Activated CD4-positive, CD25-positive, alpha-beta regulatory T cell (primary cell): ENCODE data around the gene SHISA5.
"Not testable (repeated sequence)": the region's sequence is repeated elsewhere in the genome, so short reads cannot be mapped to it uniquely, and the experiment has no call there.

Experiments
- DNase-seq, 4 experiments: peaks; one replicate each; lab custom pipeline; 2025; lab: John Stamatoyannopoulos, UW

The SHISA5 gene

DNA sequence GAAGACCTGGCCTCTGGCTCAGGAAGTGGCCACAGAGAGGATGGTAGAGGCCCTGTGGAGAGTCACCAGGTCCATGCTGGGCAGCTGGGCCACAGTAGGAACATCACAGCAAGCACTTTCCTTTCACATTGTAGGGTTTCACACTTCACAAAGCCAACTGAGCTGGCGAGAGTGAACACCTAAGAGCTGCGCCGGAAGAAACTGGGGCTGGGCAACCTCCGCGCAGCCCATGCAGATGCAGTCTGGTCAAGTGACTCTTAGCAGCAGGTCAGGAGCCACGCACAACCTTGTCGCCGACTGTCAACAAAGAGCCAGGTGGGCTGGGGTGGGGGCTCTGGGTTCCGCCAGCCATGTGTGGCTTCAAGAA lies 15.3 kb upstream of the SHISA5 start:
- DNase-seq: no peak

GRCh38 chr3:48518638-48519276 lies 14.8 kb upstream of the SHISA5 start:
- DNase-seq: no peak

GRCh38 chr3:48518069-48518468 lies 14.1 kb upstream of the SHISA5 start:
- DNase-seq: no peak

DNA sequence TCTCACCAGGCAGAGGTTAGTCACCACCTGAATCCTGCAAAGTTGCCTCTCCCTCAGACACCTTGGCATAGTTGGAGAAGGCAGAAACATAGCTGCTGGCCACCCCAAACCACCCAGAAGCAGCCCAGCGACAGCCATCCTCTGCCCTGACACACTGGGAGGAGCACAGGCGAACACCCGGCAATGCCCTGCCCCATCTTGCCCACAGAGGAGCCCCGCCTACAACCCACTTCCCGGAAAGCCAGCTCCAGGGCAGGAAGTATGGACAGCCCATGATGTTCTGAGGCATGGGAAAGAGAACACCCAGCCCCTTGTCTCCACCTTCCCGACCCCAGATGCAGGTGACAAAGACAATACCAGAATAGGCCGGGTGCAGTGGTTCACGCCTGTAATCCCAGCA lies 12.6 kb upstream of the SHISA5 start:
- no peak for DNase-seq

GRCh38 chr3:48514431-48515227 lies 10.7 kb upstream of the SHISA5 start:
- no peak for DNase-seq

DNA sequence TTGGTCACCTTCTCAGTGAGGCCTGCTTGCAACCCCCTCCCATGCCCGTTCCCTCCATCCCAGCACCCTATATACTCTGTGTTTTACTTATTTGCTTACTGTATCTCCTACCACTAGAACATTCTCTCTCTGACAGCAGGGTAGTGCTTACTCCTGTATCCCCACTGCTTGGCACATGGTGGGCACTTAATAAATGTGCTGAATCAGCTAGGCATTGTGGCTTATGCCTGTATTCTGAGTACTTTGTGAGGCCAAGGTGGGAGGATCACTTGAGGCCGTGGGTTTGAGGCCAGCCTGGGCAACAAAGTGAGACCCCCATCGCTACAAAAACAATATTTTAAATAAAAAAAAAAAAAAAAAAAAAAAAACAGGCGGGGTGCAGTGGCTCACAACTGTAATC lies 7.6 kb upstream of the SHISA5 start:
- DNase-seq: no peak

DNA sequence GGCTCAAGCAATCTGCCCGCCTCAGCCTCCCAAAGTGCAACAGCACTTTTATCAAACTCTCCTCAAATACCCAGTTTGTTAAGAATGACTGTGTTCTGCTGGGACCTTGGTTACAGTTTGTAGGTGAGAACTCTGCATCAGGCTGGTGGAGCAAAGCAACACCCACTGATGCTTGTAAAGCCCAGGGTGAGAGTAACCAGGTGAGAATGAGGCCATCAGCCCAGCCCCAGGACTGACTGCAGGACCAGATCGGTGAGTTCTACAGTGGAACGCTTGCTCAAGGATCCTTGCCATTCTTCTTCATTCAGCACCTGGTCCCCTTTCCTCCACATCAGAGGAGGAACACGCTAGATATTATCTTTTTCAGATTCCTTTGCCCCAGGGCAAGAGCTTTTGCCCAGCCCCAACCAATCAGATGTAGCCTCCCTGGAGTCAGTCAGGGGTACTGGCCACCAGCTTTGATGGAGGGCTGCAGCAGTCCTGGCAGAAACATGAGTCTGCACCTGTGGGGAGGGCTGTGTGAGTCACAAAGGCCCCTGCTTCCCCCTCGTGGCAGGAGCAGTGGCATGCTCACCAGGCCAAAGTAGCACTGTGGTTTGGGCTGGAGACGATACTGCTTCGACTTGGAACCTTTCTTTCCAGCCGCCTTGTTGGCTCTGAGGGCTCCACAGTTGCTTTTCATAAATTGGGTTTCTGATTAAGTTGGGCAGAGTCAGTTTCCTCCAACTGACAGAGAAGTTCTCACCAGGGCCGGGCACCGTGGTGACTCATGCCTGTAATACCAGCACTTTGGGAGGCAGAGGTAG lies 3.5 kb upstream of the SHISA5 start:
- peak; percentile 26 to 64 (median 46) for DNase-seq

DNA sequence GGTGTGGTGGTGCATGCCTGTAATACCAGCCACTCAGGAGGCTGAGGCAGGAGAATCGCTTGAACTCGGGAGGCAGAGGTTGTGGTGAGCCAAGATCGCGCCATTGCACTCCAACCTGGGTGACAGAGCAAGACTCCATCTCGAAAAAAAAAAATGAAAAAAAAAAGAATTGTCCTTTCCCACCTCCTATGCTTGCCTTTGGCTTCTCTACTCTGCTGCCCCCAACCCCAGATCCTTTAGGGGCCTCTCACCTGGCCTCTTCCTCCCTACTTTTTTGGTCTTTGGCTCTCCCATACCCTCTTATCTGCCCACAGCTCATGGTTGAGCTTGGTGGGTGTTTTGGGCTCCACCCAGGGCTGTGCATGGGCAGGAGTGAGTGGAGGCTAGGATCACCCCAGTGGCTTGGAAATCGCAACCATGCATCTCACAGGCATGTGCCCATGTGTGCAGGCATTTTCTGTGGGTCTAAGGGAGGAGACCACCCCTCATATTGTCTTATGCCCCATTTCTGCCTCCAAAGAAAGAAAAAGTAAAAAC lies 2.1 kb upstream of the SHISA5 start:
- no peak for DNase-seq

- DNase-seq: no peak
Measured at GRCh38 chr3:48505146-48505545, 1.2 kb upstream of the SHISA5 start.

GRCh38 chr3:48503401-48504050 lies 448 bp downstream of the SHISA5 start:
- no peak for DNase-seq

GRCh38 chr3:48502728-48503168 lies 1.2 kb downstream of the SHISA5 start:
- DNase-seq: no peak

DNA sequence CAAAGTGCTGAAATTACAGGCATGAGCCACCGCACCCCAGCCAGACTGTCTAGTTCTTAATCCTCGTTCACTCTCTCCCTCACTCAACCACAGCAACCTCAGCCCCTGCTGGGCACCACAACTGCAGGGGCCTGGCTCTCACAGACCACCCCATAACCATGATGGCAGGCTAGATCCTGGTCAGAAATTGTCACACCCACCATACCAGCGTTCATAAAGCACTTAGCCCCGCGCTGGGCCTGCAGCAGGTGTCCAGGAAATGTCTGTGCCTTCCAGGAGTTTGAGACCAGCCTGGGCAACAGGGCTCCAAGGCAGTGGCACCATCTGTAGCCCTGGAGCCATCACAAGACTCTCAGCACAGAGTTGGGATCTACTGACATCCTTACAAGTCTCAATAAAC lies 1.9 kb downstream of the SHISA5 start:
- DNase-seq: no peak

GRCh38 chr3:48501196-48501595 lies 2.8 kb downstream of the SHISA5 start:
- DNase-seq: no peak

DNA sequence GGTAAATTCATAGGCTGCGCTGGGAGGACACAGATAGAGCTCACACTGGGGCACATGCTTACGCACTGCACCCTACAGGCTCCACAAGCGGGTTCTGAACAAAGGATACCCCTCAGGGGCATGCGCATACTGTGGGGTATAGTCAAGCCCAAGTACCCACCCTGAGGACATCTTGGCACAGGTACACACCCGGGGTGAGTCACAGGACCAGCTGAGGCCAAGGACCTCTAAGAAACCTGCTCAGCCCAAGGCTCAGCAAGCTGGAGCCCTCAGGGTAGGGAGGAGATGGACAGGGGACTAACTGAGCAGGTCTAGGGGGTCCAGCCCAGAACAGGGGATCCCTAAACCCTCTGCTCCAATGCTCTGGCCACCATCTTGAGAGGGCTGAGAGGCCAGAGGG lies 3.3 kb downstream of the SHISA5 start:
- DNase-seq: no peak

- no peak for DNase-seq
Measured at GRCh38 chr3:48493203-48493501, 10.8 kb downstream of the SHISA5 start.

DNA sequence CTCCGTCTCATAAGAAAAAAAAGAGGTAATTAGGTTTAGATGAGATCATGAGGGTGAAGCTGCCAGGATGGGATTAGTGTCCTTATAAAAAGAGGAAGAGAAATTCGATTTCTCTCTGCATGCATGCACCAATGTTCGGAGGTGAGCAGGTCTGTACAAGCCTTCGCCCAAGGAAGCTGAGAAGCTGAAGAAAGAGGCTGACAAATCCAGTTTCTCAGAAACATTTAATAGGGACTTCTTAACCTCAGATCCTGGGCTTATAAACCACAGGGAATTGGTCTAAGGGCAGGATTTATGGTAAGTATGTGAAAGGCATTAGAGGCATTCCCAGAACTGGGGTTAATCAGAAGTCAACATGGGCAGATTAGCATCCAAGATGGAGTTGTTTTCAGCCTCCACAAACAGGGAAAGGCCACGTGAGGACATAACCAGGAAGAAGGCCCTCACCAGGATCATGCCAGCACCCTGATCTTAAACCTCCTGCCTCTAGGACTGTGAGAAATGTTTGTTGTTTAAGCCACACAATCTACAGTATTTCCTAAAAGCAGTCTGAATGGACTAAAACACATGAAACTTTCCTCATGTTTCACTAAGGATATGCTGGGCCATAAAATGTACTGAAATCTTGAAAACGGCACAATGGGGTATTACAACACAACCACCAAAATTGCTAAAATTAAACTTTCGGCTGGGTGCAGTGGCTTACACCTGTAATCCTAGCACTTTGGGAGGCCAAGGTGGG lies 11.3 kb downstream of the SHISA5 start:
- DNase-seq: no peak

DNA sequence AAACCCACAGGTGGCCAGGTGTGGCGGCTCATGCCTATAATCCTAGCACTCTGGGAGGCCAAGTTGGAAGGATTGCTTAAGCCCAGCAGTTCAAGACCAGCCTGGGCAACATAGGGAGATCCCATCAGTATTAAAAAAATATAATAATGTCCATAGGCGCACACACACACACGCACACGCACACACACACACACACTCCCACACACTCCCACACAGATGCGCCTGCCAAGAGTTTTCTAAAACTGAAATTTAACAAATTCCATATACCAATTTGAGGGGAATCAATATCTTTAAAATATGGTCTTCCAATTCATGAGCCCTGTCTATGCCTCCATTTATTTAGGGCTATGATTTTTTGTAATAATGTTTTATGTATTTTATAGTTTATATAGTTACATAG lies 17.0 kb downstream of the SHISA5 start:
- no peak for DNase-seq

DNA sequence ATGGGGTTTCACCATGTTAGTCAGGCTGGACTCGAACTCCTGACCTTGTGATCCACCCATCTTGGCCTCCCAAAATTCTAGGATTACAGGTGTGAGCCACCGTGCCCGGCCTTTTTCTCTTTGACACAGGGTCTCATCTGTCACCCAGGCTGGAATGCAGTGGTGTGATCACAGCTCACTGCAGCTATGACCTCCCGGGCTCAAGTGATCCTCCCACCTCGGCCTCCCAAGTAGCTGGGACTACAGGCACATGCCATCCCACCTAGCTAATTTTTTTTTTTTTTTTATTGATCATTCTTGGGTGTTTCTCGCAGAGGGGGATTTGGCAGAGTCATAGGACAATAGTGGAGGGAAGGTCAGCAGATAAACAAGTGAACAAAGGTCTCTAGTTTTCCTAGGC lies 21.2 kb downstream of the SHISA5 start:
- not testable (repeated sequence) for DNase-seq

DNA sequence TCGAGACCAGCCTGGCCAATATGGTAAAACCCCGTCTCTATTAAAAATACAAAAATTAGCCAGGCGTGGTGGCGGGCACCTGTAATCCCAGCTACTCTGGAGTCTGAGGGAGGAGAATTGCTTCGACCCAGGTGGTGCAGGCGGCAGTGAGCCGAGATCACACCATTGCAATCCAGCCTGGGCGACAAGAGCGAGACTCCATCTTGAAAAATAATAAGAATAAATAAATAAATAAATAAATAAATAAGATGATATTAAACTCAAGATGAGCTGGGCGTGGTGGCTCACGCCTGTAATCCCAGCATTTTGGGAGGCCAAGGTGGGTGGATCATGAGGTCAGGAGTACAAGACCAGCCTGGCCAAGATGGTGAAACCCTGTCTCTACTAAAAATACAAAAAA lies 23.1 kb downstream of the SHISA5 start:
- DNase-seq: not testable (repeated sequence)

DNA sequence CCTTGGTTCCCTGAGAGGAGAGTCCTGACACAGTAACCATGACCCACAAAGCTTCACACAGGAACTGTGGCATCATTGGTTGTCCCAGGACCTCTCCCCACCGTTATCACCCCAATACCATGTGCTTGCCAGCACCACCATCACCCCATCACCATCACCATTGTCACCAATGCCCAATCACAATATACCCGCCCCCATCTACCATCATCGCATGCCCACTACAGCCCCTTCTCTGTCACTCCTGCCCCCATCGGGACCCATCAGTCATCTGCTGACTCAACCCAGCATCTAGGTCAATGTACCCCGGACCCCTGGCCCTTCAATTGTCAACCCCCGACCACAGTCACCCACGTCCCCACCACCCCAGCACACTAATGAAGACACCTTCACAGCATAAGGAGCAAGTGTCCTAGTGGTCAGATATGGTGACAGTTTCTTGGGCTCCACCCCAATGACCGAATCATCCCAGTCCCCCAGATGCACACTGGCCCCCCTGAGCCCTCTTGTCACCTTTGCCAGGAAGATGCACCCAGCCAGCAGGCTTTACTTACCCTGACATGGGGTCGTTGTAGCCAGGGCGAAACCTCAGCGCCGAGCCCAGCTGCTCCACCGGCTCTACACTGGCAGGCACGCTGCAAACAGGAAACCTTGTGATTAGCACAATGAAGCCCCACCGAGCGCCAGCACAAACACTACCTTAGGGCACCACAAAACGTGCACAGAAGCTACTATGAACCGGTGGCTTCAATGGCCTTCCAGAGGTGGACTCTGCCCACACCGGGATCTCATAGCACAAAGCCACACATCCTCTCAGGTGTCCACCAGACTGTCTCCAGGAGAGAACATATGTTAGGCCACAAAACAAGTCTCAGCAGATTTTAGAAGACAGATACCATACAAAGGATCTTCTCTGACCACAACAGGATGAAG lies 25.1 kb downstream of the SHISA5 start:
- DNase-seq: peak in 3 of 4 experiments; percentile 16 to 57 (median 52)
